GM18502 (cell line): ENCODE results near the gene CYSRT1.

Experiments
- ATAC-seq: cut with Tn5 transposase; IDR thresholded peaks from one replicate; pipeline ENCODE4 v1.9.1; 2021; ENCODE audit warnings: mild to moderate bottlenecking; ENCODE audit not compliant: unreplicated experiment, poor library complexity

CYSRT1 gene

DNA sequence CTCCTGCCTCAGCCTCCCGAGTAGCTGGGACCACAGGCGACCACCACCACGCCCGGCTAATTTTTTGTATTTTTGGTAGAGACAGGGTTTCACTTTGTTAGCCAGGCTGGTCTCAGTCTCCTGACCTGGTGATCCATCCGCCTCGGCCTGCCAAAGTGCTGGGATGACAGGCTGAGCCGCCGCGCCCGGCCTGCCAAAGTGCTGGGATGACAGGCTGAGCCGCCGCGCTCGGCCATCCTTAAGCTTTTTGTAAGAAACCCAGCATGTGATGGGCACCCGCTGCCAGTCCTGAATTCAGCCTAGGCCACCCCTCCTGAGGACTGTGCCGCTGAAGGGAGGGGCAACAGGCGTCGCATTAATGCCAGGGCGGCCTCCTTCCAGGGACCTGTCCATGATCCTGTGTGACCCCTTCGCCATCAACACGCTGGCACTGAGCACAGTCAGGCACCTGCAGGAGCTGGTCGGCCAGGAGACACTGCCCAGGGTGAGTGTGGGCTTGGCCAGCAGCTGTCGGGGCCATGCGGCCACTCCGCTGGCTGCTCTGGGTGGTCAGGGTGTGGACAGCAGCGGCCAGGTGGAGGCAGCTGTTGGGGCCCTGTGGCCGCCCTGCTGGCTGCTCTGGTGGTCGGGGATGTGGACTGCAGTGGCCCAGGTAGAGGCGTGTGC lies 40.7 kb downstream of the CYSRT1 start:
- ATAC-seq, result no peak

DNA sequence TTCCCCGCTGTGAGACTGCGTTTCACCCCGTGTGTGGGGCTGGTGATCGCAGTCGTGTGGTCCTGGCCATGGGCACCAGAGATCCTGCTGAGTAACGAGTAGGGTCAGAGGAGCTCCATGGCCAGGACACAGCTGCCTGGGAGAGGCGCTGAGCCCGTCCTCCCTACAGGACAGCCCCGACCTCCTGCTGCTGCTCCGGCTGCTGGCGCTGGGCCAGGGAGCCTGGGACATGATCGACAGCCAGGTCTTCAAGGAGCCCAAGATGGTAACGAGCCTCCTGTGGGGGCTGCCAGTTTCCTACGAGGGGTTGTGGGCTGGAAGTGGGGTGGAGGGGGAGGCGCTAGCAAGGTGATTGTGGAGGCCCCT lies 41.2 kb downstream of the CYSRT1 start:
- ATAC-seq, result no peak

GRCh38 chr9:137266585-137267453 lies 41.8 kb downstream of the CYSRT1 start:
- ATAC-seq, result no peak

GRCh38 chr9:137267933-137268355 lies 43.0 kb downstream of the CYSRT1 start:
- no peak for ATAC-seq

DNA sequence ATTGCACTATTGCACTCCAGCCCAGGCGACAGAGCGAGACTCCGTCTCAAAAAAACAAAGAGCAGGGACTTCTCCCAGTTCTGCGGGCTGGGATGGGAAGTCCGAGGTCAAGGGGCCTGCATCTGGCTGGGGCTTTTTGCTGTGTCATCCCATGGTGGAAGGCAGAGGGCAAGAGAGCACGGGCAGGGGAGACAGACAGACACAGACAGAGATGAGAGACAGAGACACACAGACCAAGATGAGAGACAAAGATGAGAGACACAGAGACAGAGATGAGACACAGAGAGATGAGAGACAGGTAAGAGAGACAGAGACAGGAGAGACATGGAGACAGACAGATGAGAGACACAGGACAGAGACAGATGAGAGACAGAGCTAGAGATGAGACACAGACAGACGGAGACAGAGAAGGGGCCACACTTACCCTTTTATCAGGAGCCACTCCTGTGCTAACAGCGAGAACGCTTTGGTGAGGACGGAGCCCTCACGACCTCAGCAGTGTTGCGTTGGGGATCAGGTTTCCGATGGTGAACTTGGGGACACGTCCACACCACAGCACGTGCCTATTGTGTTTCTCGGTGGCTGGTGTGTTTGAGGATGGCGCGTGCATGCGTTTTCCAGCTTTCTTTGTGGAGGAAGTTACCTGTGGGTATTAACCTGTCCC lies 43.7 kb downstream of the CYSRT1 start:
- no peak for ATAC-seq

GRCh38 chr9:137269231-137269772 lies 44.3 kb downstream of the CYSRT1 start:
- no peak for ATAC-seq

DNA sequence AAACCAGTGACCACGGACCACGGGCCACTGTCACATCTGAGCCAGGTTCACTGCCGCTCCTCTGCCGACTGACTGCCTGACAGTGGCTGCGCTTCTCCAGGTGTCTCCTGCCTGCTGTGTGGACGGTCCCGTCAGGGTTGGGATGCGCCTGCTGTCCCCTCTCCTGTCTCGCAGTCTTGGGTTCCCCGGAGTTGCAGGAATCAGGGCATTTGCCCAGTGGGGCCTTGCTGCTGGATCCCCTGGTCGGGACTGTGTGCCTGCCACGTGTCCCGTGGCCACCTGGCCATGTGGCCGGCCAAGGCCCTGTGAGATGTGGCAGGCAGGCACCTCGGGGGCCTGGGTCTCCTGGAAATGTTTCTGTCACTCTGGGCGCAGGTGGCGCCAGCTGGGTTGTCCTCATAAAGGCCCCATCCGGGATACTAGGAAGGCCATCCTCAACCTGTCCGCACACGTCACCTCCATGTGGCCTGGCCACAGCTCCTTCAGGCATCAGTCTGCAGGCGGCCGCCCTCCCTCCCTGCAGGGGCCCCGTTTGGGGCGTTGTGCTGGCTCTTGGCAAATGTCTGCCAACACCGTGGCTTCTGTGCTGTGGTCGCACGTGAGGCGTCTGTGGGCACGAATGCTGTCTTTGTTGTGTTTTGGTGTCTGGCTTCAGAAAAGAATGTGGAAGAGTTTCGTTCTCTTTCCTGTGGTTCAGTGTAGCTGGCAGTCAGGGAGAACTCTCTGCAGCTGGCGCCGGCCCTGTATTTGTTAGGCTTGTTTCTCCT lies 46.1 kb downstream of the CYSRT1 start:
- no peak for ATAC-seq

DNA sequence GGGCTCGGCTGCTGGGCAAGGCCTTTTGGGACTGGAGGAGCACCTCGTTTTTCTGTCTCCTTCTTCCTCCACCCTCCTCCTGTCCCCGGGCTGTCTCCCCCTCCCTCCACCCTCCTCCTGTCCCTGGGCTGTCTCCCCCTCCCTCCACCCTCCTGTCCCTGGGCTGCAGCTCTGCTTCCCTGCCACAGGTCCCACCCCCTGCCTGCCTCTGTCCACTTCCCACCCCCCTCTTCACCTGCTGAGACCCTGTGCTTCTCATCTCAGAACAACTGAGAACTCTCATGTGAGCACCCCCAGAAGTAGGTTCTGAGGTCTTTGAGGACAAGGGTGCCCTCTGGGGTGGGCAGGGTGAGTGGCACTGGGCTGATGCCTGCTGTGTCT lies 46.7 kb downstream of the CYSRT1 start:
- no peak for ATAC-seq

DNA sequence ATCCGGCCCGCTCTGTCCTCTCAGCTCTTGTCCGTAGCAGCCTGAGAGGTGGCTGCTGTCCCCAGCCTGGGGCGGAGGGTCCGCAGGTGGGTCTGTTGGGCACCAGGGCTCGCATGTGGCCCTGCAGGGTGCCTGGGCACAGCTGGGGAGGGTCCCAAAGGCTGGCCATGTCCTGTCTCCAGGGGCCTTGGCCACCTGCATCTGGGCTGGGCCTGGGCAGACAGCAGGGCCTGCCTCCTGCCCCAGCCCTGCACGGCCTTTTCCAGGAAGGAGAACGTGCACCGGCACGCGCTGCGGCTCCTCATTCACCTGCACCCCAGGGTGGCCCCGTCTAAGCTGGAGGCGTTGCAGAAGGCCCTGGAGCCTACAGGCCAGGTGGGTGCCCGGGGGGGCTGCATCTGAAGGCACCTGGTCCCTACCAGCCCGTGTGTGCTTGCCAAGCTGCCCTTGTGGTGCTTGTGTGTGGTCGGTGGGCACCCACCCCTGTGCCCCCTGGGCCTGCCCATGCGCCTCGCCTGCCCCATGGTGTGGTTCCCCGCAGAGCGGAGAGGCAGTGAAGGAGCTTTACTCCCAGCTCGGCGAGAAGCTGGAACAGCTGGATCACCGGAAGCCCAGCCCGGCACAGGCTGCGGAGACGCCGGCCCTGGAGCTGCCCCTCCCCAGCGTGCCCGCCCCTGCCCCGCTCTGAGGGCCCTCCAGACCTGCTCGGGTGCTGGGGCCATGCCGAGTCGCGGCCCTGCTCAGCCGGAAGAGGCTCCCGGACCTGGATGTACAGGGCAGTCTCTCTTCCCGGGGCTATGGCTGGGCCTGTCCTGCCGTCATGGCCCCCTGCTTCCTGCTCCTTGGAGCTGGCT lies 47.5 kb downstream of the CYSRT1 start:
- no peak for ATAC-seq

DNA sequence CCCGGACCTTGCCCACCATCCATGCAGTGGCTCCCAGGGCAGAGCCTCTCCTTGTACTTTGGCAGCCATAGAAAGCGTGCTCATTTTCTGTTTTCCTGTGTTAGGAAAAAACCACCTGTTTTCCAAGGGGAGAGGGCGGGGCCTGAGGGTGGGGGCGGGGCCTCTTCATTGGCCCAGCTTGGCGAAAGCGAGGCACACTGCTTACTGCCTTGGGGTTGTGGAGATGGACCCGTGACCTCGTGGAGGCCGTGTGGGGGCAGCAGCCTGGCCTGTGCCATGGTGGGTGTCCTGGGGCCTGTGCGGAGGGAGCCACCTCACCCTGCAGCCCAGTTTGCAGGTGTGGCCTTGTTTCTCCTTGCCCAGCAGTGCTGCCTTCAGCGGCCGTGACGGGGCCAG lies 48.1 kb downstream of the CYSRT1 start:
- no peak for ATAC-seq

DNA sequence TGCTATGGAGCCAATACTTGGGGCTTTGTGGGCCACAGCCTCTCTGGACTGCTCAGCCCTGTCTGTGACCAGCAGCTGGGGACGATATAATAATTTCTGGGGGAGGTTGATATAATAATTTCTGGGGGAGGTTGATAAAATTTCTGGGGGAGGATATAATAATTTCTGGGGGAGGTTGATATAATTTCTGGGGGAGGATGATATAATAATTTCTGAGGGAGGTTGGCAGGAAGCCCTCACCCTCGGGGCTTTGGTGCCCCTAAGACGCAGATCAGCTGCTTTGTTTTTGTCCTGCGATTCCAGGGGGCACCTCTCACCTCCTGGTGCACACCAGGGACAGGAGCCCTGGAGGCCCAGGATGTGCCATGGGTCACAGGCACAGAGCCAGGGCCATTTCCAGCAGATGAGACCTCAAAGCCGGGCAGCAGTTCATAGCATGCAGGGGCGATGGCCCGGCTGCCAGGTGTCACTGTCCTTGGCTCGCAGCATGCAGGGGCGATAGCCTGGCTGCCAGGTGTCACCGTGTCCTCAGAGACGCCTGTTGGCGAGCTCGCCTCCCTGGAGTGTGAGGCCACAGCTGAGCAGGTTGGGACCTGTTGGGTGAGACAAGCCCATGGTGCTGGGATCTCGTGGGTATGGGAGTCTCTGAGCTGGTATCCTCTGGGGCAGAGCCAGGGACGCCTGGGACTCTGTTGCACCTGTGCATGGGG lies 48.8 kb downstream of the CYSRT1 start:
- ATAC-seq, result no peak

DNA sequence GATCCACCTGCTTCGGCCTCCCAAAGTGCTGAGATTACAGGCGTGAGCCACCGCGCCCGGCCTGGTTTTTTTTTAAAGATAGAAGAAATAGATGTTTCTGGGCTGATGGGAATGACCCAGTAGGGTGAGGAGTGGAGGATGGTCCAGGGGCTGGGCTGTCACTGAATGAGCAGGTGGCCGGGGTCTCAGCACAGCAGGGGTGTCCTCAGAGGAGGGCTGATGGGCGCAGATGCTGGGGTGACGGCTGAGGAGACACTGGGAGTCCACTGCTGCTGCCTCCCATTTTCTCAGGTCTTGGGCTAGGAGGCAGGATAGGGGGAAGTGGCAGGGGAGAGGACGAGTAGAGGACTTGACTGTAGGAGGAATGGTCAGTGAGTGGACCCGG lies 50.2 kb downstream of the CYSRT1 start:
- ATAC-seq, result no peak
